Calu3 (cell line): Measurements from ENCODE around the gene DRC3. TPM values are rescaled to one million over a fixed set of nuclear protein-coding genes. Genes with fewer than 3 reads are reported as not detected.
"Not testable (repeated sequence)": the region's sequence is repeated elsewhere in the genome, so short reads cannot be mapped to it uniquely, and the experiment has no call there.

Experiments
- BruUV-seq: library from RNA; stranded (reverse); fragments of 400-500 nt; replicated peaks from 2 replicates; lab custom pipeline; 2021; lab: Mats Ljungman, UMichigan
- CTCF ChIA-PET: fragments of 300-600 bp; sonication (Branson Sonifier 250); formaldehyde crosslinking; loops from one replicate; lab custom pipeline; 2022; ENCODE audit warnings: antibody characterized with exemption; lab: Charles Lee
- DNase-seq: peaks from one replicate; pipeline ENCODE4 v3.0.0; 2022
- H3K27ac Mint-ChIP-seq: one replicate; pipeline ENCODE4 v1.8.0; 2022; ENCODE audit warnings: mixed read lengths; ENCODE audit not compliant: unreplicated experiment
- H3K27me3 Mint-ChIP-seq: one replicate; pipeline ENCODE4 v1.8.0; 2022; ENCODE audit warnings: mixed read lengths; ENCODE audit not compliant: unreplicated experiment
- H3K36me3 Mint-ChIP-seq: one replicate; pipeline ENCODE4 v1.8.0; 2022; ENCODE audit warnings: mild to moderate bottlenecking, moderate library complexity, mixed read lengths; ENCODE audit not compliant: insufficient read depth, unreplicated experiment
- H3K4me1 Mint-ChIP-seq: one replicate; pipeline ENCODE4 v1.8.0; 2022; ENCODE audit warnings: mild to moderate bottlenecking, low read depth, mixed read lengths; ENCODE audit not compliant: unreplicated experiment
- H3K4me3 Mint-ChIP-seq: one replicate; pipeline ENCODE4 v1.8.0; 2022; ENCODE audit warnings: mild to moderate bottlenecking, low read depth, moderate library complexity, mixed read lengths; ENCODE audit not compliant: unreplicated experiment
- H3K9me3 Mint-ChIP-seq: one replicate; pipeline ENCODE4 v1.8.0; 2022; ENCODE audit warnings: low read depth, mixed read lengths; ENCODE audit not compliant: unreplicated experiment
- CTCF ChIP-seq: fragments of 200-600 bp; IDR thresholded peaks from one replicate; pipeline ENCODE4 v1.8.0; 2022; ENCODE audit warnings: antibody characterized with exemption; ENCODE audit not compliant: unreplicated experiment
- intact Hi-C: fragments of 100-400 bp; cut with micrococcal nuclease; formaldehyde crosslinking; loops from one replicate; pipeline ENCODE4 v1.10.0; 2022; ENCODE audit not compliant: unreplicated experiment
- total RNA-seq: library from RNA; stranded (reverse); gene quantifications from 2 replicates; pipeline ENCODE4 v1.2.3, GENCODE V29; 2022

The DRC3 gene
- total RNA-seq, 1 experiment from 2014 or later: 2.8 TPM

GRCh38 chr17:17937958-17938357 lies 34.7 kb upstream of the DRC3 start:
- Mint-ChIP-seq H3K27ac (no peak overlapping the region), H3K36me3 (no peaks in the 10 kb centered on the region), H3K27me3 (no peaks in the 10 kb centered on the region), H3K9me3 (no peaks in the 10 kb centered on the region), H3K4me3 (no peak overlapping the region), H3K4me1 (peaks cover 27% of the 10 kb centered on the region)
- TF ChIP-seq CTCF: no peak
- CTCF ChIA-PET: no interaction called here
- BruUV-seq: no TSS peak
- no peak for DNase-seq
- intact Hi-C loops: no loop called here

- TF ChIP-seq CTCF: no peak
- no peaks in the 10 kb centered on the region for H3K9me3 Mint-ChIP-seq
- CTCF ChIA-PET: no interaction called here
- H3K27ac Mint-ChIP-seq: no peak overlapping the region
- H3K27me3 Mint-ChIP-seq: no peaks in the 10 kb centered on the region
- no peak for DNase-seq
- H3K4me3 Mint-ChIP-seq: no peak overlapping the region
- peaks cover 33% of the 10 kb centered on the region for H3K4me1 Mint-ChIP-seq
- BruUV-seq: no TSS peak
- intact Hi-C loops: no loop called here
- no peaks in the 10 kb centered on the region for H3K36me3 Mint-ChIP-seq
These were observed 34.1 kb upstream of the DRC3 start for GRCh38 chr17:17938388-17939107.

GRCh38 chr17:17939941-17940340 lies 32.7 kb upstream of the DRC3 start:
- BruUV-seq, H3K27me3 Mint-ChIP-seq, intact Hi-C loops, H3K27ac Mint-ChIP-seq, H3K36me3 Mint-ChIP-seq, DNase-seq, H3K4me3 Mint-ChIP-seq, H3K9me3 Mint-ChIP-seq: not testable (repeated sequence)
- H3K4me1 Mint-ChIP-seq: peaks cover 40% of the 10 kb centered on the region
- CTCF ChIA-PET: interaction anchor here (0.6 kb wide), 1 partner anchor 14 kb away, joined by 3 read pairs; no protein-coding TSS in a partner anchor

- H3K4me3 Mint-ChIP-seq: no peak overlapping the region
- BruUV-seq: no TSS peak
- H3K27ac Mint-ChIP-seq: no peak overlapping the region
- TF ChIP-seq CTCF: no peak
- H3K27me3 Mint-ChIP-seq: no peaks in the 10 kb centered on the region
- DNase-seq: no peak
- H3K9me3 Mint-ChIP-seq: no peaks in the 10 kb centered on the region
- intact Hi-C loops: no loop called here
- CTCF ChIA-PET: interaction anchor here (0.6 kb wide), 1 partner anchor 15 kb away, joined by 3 read pairs; no protein-coding TSS in a partner anchor
- peaks cover 38% of the 10 kb centered on the region for H3K4me1 Mint-ChIP-seq
- H3K36me3 Mint-ChIP-seq: no peaks in the 10 kb centered on the region
These were observed 32.2 kb upstream of the DRC3 start for GRCh38 chr17:17940441-17940911.

- Mint-ChIP-seq H3K4me3 (no peak overlapping the region), H3K4me1 (peaks cover 33% of the 10 kb centered on the region), H3K27ac (no peak overlapping the region), H3K36me3 (no peaks in the 10 kb centered on the region), H3K9me3 (no peaks in the 10 kb centered on the region), H3K27me3 (no peaks in the 10 kb centered on the region)
- CTCF ChIA-PET: no interaction called here
- no peak for DNase-seq
- intact Hi-C loops: no loop called here
- no TSS peak for BruUV-seq
- no peak for TF ChIP-seq CTCF
These were observed 31.6 kb upstream of the DRC3 start for GRCh38 chr17:17941015-17941414.
